Neural progenitor cell (in vitro differentiated cells): ENCODE data around the gene LSM14B. TPM values are rescaled to one million over a fixed set of nuclear protein-coding genes. Genes with fewer than 3 reads are reported as not detected.

Source experiments
- DNase-seq: peaks from one replicate; pipeline ENCODE4 v3.0.0-alpha.2; 2016; ENCODE audit warnings: low spot score
- H2AFZ ChIP-seq: fragments of 200-600 bp; sonication (generic); replicated peaks from 2 replicates; pipeline ENCODE4 v1.6.1; 2016; ENCODE audit warnings: antibody characterized with exemption
- H3F3A ChIP-seq: fragments of 200-600 bp; sonication (generic); 2 replicates; pipeline ENCODE4 v1.6.1; 2016; ENCODE audit warnings: antibody characterized with exemption, low read depth
- H3K27ac ChIP-seq: fragments of 200-600 bp; sonication (generic); 2 replicates; pipeline ENCODE4 v1.5.1; 2016; ENCODE audit warnings: mild to moderate bottlenecking
- H3K27me3 ChIP-seq: fragments of 200-600 bp; sonication (generic); 2 replicates; pipeline ENCODE4 v1.6.1; 2016; ENCODE audit warnings: mild to moderate bottlenecking, moderate library complexity
- H3K36me3 ChIP-seq: fragments of 200-600 bp; sonication (generic); 2 replicates; pipeline ENCODE4 v1.5.1; 2016
- H3K4me1 ChIP-seq: fragments of 200-600 bp; sonication (generic); 2 replicates; pipeline ENCODE4 v1.6.1; 2016; ENCODE audit warnings: mixed run types
- H3K4me2 ChIP-seq: fragments of 200-600 bp; sonication (generic); 2 replicates; pipeline ENCODE4 v1.6.1; 2016
- H3K4me3 ChIP-seq: fragments of 200-600 bp; sonication (generic); 2 replicates; pipeline ENCODE4 v1.5.1; 2016
- H3K79me2 ChIP-seq: fragments of 200-600 bp; sonication (generic); 2 replicates; pipeline ENCODE4 v1.6.1; 2016; ENCODE audit warnings: low read depth
- H3K9ac ChIP-seq: fragments of 200-600 bp; sonication (generic); 2 replicates; pipeline ENCODE4 v1.6.1; 2016
- H3K9me3 ChIP-seq: fragments of 200-600 bp; sonication (generic); 2 replicates; pipeline ENCODE4 v1.5.1; 2016; ENCODE audit warnings: low read depth
- H4K20me1 ChIP-seq: fragments of 200-600 bp; sonication (generic); 2 replicates; pipeline ENCODE4 v1.6.1; 2016; ENCODE audit warnings: low read depth
- H3K27ac Mint-ChIP-seq: 3 replicates; pipeline ENCODE4 v1.8.0; 2021; ENCODE audit warnings: mixed read lengths
- H3K27me3 Mint-ChIP-seq: 2 replicates; pipeline ENCODE4 v1.8.0; 2022; ENCODE audit warnings: low read depth, mild to moderate bottlenecking, inconsistent platforms, moderate library complexity, mixed read lengths; ENCODE audit not compliant: insufficient read depth
- H3K36me3 Mint-ChIP-seq: 3 replicates; pipeline ENCODE4 v1.8.0; 2021; ENCODE audit warnings: mixed read lengths
- H3K4me1 Mint-ChIP-seq: 3 replicates; pipeline ENCODE4 v1.8.0; 2021; ENCODE audit warnings: mixed read lengths
- H3K4me3 Mint-ChIP-seq: 3 replicates; pipeline ENCODE4 v1.8.0; 2021; ENCODE audit warnings: mild to moderate bottlenecking, moderate library complexity, mixed read lengths
- H3K9me3 Mint-ChIP-seq: 3 replicates; pipeline ENCODE4 v1.8.0; 2020; ENCODE audit warnings: mixed read lengths
- CTCF ChIP-seq: fragments of 200-600 bp; sonication (generic); IDR thresholded peaks from 2 replicates; pipeline ENCODE4 v1.5.1; 2017; ENCODE audit warnings: antibody characterized with exemption, mild to moderate bottlenecking
- EZH2 ChIP-seq: fragments of 200-600 bp; sonication (generic); IDR thresholded peaks from 2 replicates; pipeline ENCODE4 v1.6.1; 2017; ENCODE audit warnings: antibody characterized with exemption, mild to moderate bottlenecking, moderate library complexity
- EZH2phosphoT487 ChIP-seq: fragments of 200-600 bp; sonication (generic); IDR thresholded peaks from 2 replicates; pipeline ENCODE4 v1.6.1; 2017; ENCODE audit warnings: antibody characterized with exemption
- total RNA-seq: library from RNA; depleted of rRNA; stranded (reverse); fragments of >200 nt; gene quantifications from 2 replicates; pipeline ENCODE4 v1.2.3, GENCODE V29; 2015; ENCODE audit warnings: low replicate concordance

LSM14B gene
- total RNA-seq, 1 donor from 2014 or later: 52.6 TPM

GRCh38 chr20:62172666-62173065 lies 50.4 kb downstream of the LSM14B start:
- no peaks in the 10 kb centered on the region for H3K9me3 ChIP-seq
- H3K27ac ChIP-seq: no peak overlapping the region
- no peaks in the 10 kb centered on the region for H3K36me3 ChIP-seq
- Mint-ChIP-seq H3K4me3 (no peak overlapping the region), H3K27me3 (peaks cover 6% of the 10 kb centered on the region), H3K36me3 (peaks cover 17% of the 10 kb centered on the region), H3K27ac (no peak overlapping the region), H3K4me1 (no peaks in the 10 kb centered on the region), H3K9me3 (no peaks in the 10 kb centered on the region)
- no peaks in the 10 kb centered on the region for H3K79me2 ChIP-seq
- no peak overlapping the region for H2AFZ ChIP-seq
- no peaks in the 10 kb centered on the region for H3K27me3 ChIP-seq
- H3F3A ChIP-seq: no peaks in the 10 kb centered on the region
- H3K4me1 ChIP-seq: no peaks in the 10 kb centered on the region
- DNase-seq: no peak
- no peak overlapping the region for H3K4me3 ChIP-seq
- no peak overlapping the region for H3K9ac ChIP-seq
- no peaks in the 10 kb centered on the region for H4K20me1 ChIP-seq
- no peak overlapping the region for H3K4me2 ChIP-seq
- no peak for TF ChIP-seq EZH2
- TF ChIP-seq EZH2phosphoT487: no peak
- no peak for TF ChIP-seq CTCF

GRCh38 chr20:62174021-62174804 lies 51.9 kb downstream of the LSM14B start:
- H3K9me3 ChIP-seq: no peaks in the 10 kb centered on the region
- DNase-seq: no peak
- H3K27me3 Mint-ChIP-seq: peaks cover 6% of the 10 kb centered on the region

GRCh38 chr20:62174870-62175624 lies 52.8 kb downstream of the LSM14B start:
- no peaks in the 10 kb centered on the region for H4K20me1 ChIP-seq
- peaks cover 3% of the 10 kb centered on the region for H3K36me3 ChIP-seq

More at GRCh38 chr20:62174021-62174804, 51.9 kb downstream of the LSM14B start:
- H4K20me1 ChIP-seq: no peaks in the 10 kb centered on the region
- TF ChIP-seq EZH2: no peak
- TF ChIP-seq EZH2phosphoT487: no peak
- TF ChIP-seq CTCF: no peak
- no peaks in the 10 kb centered on the region for H3K36me3 ChIP-seq
- no peak overlapping the region for H3K4me2 ChIP-seq
- no peak overlapping the region for H3K4me3 ChIP-seq
- no peaks in the 10 kb centered on the region for H3K4me1 Mint-ChIP-seq
- no peak overlapping the region for H3K27ac Mint-ChIP-seq
- H3K4me3 Mint-ChIP-seq: no peak overlapping the region
- no peaks in the 10 kb centered on the region for H3F3A ChIP-seq
- H2AFZ ChIP-seq: no peak overlapping the region
- H3K27me3 ChIP-seq: no peaks in the 10 kb centered on the region
- H3K9me3 Mint-ChIP-seq: no peaks in the 10 kb centered on the region
- H3K4me1 ChIP-seq: no peaks in the 10 kb centered on the region
- H3K79me2 ChIP-seq: no peaks in the 10 kb centered on the region
- H3K9ac ChIP-seq: no peak overlapping the region
- H3K27ac ChIP-seq: no peak overlapping the region
- H3K36me3 Mint-ChIP-seq: peaks cover 17% of the 10 kb centered on the region

More at GRCh38 chr20:62174870-62175624, 52.8 kb downstream of the LSM14B start:
- Mint-ChIP-seq H3K27ac (no peak overlapping the region), H3K4me3 (no peak overlapping the region), H3K36me3 (peaks cover 17% of the 10 kb centered on the region), H3K9me3 (no peaks in the 10 kb centered on the region), H3K27me3 (peaks cover 4% of the 10 kb centered on the region), H3K4me1 (no peaks in the 10 kb centered on the region)
- Histone ChIP-seq H3K4me2 (no peak overlapping the region), H3F3A (peaks cover 4% of the 10 kb centered on the region), H3K27ac (no peak overlapping the region), H3K27me3 (no peaks in the 10 kb centered on the region), H3K9ac (no peak overlapping the region), H3K4me3 (no peak overlapping the region), H2AFZ (no peak overlapping the region), H3K9me3 (no peaks in the 10 kb centered on the region), H3K4me1 (no peaks in the 10 kb centered on the region), H3K79me2 (no peaks in the 10 kb centered on the region)
- TF ChIP-seq CTCF (no peak), EZH2phosphoT487 (no peak), EZH2 (no peak)
- no peak for DNase-seq
